KG1 (cell line): Measurements from ENCODE around the gene CYP4A11.
"Not testable (repeated sequence)": the region's sequence is repeated elsewhere in the genome, so short reads cannot be mapped to it uniquely, and the experiment has no call there.

ENCODE experiments used
- DNase-seq: peaks from one replicate; lab custom pipeline; 2025; lab: John Stamatoyannopoulos, UW

CYP4A11 gene

DNA sequence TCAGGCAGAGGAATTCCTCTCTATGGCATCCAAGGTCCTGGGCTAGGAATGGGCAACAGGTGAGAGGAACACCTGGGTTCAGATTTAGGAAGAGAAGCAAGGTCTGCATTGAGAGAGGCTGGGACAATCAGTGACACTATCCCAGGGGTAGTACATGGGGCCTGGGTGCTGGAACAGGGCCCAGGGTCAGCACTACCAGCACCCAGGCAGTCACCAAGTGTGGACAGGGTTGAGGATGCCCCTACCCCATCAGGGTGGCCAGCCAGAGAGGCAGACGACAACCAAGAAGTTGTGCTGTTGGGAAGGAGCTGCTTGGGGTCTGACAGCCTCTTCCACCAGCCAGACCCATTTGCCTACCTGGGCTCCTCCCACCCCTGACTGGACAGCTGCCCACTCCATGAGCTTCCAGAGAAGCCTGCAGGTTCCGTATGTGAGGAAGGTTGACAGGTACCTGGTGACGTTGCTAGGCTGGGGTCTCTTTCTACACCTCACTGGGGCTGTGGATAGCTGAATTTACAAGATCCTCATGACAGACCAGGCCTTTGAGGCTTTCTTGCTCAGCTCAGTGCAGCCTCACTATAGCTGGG is 13.9 kb downstream of the CYP4A11 start:
- DNase-seq = no peak

DNA sequence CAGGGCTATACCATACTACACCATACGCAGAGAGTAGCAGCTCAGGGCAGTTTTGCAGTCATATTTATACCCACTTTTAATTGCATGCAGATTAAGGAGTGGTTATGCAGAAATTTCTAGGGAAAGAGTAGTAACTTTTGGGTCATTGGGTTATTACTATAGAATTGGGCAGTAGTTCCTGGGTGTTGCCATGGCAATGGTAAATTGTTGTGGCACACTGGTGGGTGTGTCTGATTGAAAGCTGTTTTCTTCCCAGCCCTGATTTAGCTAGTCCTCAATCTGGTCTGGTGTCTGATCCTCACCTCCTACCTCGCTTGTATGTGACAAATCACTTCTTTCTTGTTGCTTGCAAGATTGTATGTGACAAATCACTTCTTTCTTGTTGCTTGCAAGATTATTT is 30.5 kb downstream of the CYP4A11 start:
- DNase-seq = no peak

DNA sequence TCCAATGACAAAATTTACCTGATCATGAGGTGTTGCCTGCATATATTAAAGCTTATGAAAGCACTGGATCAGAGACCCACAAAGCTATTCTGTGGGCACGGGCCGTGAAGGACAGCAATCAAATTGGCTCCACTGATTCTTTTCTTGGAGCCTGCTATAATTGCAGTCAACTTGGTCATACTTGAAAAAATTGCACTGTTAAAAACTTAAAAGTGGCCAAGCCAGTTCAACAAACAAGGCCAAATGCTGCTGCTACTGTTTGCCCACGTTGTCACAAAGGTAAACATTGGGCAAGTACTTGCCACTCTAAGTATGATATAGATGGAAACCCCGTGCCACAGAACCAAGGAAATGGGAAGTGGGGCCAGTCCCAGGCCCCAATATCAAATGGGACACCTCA is 37.8 kb downstream of the CYP4A11 start:
- no peak for DNase-seq

GRCh38 chr1:46900401-46900800 is 40.9 kb downstream of the CYP4A11 start:
- DNase-seq = no peak

GRCh38 chr1:46881656-46882055 is 59.6 kb downstream of the CYP4A11 start:
- DNase-seq = not testable (repeated sequence)
